D721Med (cell line): ENCODE measurements around the gene KCNH2.
A peak's percentile ranks its signal among the peaks of the same experiment; 100 is the strongest.

Experiments used
- DNase-seq: peaks from one replicate; pipeline ENCODE4 v3.0.0; 2011; ENCODE audit warnings: low spot score; ENCODE audit not compliant: insufficient read length
- FAIRE-seq: peaks from 2 replicates; lab custom pipeline; 2011; peaks lifted over from hg19 to GRCh38; lab: Jason Lieb, UNC
- TF ChIP-seq, protein P1 (sequence below): IDR thresholded peaks from 2 replicates; pipeline ENCODE4 v1.5.1; 2012; ENCODE audit warnings: mild to moderate bottlenecking, control low read depth; ENCODE audit not compliant: insufficient read depth; ENCODE audit errors: missing control alignments

The KCNH2 gene

DNA sequence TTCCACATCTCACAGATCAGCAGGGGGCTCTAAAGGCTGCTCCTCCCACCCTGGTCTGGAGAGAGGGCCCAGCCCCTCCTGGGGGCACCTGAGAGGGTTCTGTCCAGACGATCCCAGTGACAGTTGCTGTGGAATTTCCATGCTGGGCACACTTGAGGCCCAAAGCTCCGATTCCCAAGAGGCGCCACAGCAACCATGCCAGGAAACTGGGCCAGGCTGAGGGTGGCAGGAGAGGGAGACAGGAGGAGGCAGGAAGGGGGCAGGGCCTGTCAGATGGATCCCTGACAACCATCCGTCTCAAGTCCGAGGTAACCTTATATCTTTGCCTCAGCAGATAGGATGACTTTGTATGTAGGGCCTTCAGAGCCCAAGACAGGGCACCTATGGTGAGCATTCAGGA lies 8.4 kb upstream of the KCNH2 start:
- FAIRE-seq (no peak), DNase-seq (no peak)
- TF ChIP-seq, protein P1, sequence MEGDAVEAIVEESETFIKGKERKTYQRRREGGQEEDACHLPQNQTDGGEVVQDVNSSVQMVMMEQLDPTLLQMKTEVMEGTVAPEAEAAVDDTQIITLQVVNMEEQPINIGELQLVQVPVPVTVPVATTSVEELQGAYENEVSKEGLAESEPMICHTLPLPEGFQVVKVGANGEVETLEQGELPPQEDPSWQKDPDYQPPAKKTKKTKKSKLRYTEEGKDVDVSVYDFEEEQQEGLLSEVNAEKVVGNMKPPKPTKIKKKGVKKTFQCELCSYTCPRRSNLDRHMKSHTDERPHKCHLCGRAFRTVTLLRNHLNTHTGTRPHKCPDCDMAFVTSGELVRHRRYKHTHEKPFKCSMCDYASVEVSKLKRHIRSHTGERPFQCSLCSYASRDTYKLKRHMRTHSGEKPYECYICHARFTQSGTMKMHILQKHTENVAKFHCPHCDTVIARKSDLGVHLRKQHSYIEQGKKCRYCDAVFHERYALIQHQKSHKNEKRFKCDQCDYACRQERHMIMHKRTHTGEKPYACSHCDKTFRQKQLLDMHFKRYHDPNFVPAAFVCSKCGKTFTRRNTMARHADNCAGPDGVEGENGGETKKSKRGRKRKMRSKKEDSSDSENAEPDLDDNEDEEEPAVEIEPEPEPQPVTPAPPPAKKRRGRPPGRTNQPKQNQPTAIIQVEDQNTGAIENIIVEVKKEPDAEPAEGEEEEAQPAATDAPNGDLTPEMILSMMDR = no peak

DNA sequence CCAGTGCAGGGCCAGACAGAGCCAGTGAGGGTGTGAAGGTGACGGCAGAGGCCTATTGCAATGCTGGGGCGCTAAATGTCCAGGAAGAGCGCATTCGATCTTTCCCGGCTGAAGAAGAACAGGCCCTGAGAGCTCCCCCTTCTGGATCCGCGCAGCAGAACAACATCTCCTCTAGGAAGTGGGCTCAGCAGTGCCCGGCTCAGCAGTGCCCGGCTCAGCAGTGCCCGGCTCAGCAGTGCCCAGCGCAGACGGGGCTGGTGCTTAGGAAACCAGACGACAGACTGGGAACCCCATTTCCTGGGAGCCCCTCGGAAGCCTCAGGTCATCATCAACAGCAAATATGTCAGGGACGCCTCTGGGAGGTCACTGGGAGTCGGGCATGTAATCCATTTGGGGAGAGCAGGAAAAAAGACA lies 8.0 kb upstream of the KCNH2 start:
- TF ChIP-seq, protein P1 = peak; percentile 80
- FAIRE-seq (no peak), DNase-seq (no peak)

GRCh38 chr7:150983893-150984368 lies 5.8 kb upstream of the KCNH2 start:
- no peak for FAIRE-seq
- TF ChIP-seq, protein P1 = no peak
- no peak for DNase-seq

- FAIRE-seq (no peak), DNase-seq (no peak)
- TF ChIP-seq, protein P1 = no peak
These were observed 4.2 kb upstream of the KCNH2 start for GRCh38 chr7:150982351-150982750.

GRCh38 chr7:150981644-150982043 lies 3.5 kb upstream of the KCNH2 start:
- no peak for DNase-seq
- TF ChIP-seq, protein P1 = no peak
- FAIRE-seq = no peak

- no peak for DNase-seq
- TF ChIP-seq, protein P1 = peak; percentile 9
- FAIRE-seq = no peak
These were observed 2.5 kb upstream of the KCNH2 start for GRCh38 chr7:150980663-150981062.

DNA sequence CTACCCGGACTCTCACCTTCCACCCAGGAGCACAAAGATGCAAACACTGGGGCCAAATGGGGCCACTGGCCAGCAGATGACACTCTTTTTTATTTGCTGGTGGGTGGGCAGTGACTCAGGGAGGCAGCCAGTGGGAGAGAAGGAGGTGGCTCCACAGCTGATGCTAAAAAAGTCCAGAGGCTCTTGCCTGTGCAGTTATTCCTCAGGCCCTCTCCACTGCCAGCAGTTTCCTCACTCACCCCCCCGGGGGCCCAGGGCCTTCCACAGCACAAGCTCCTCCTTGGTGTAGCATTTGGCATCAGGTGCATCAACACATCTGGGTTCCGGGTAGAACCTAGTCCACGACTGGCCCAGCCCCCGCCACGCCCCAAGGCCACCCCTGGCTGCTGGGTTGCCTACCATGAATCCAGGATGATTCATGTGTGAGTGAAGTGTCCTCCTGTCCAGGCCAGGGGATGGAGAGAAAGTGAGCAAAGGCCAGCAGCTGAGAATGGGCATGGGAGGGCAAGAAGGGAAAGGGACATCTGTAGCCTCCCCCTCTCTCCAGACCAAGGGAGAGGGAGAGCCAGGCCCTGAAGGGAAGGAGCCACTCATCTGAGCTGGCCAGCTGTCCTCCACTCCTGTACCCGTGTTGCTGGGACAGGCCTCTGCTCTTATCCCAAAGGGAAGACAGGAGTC lies 1.7 kb upstream of the KCNH2 start:
- TF ChIP-seq, protein P1 = no peak
- FAIRE-seq (no peak), DNase-seq (no peak)
